OCI-LY7 (cell line): Measurements from ENCODE around the gene CA9.

Experiments used
- CTCF ChIP-seq: fragments of 200-600 bp; sonication (generic); conservative IDR thresholded peaks from 2 replicates; pipeline ENCODE4 v1.5.1; 2014; ENCODE audit warnings: mild to moderate bottlenecking, antibody characterized with exemption, low read length, moderate library complexity, mixed read lengths
- EZH2phosphoT487 ChIP-seq: fragments of 200-600 bp; sonication (generic); IDR thresholded peaks from 2 replicates; pipeline ENCODE4 v1.6.1; 2018; ENCODE audit warnings: low read depth, borderline replicate concordance, mild to moderate bottlenecking, mixed run types, antibody characterized with exemption, low read length, moderate library complexity, mixed read lengths

- TF ChIP-seq CTCF (no peak), EZH2phosphoT487 (no peak)
Measured at GRCh38 chr9:35650341-35651158, 23.2 kb upstream of the CA9 start, which contains the start of gene SIT1.
